Measurements from ENCODE around the gene OAS3.
"Not testable (repeated sequence)": the region's sequence is repeated elsewhere in the genome, so short reads cannot be mapped to it uniquely, and the experiment has no call there.

Gene OAS3, protein sequence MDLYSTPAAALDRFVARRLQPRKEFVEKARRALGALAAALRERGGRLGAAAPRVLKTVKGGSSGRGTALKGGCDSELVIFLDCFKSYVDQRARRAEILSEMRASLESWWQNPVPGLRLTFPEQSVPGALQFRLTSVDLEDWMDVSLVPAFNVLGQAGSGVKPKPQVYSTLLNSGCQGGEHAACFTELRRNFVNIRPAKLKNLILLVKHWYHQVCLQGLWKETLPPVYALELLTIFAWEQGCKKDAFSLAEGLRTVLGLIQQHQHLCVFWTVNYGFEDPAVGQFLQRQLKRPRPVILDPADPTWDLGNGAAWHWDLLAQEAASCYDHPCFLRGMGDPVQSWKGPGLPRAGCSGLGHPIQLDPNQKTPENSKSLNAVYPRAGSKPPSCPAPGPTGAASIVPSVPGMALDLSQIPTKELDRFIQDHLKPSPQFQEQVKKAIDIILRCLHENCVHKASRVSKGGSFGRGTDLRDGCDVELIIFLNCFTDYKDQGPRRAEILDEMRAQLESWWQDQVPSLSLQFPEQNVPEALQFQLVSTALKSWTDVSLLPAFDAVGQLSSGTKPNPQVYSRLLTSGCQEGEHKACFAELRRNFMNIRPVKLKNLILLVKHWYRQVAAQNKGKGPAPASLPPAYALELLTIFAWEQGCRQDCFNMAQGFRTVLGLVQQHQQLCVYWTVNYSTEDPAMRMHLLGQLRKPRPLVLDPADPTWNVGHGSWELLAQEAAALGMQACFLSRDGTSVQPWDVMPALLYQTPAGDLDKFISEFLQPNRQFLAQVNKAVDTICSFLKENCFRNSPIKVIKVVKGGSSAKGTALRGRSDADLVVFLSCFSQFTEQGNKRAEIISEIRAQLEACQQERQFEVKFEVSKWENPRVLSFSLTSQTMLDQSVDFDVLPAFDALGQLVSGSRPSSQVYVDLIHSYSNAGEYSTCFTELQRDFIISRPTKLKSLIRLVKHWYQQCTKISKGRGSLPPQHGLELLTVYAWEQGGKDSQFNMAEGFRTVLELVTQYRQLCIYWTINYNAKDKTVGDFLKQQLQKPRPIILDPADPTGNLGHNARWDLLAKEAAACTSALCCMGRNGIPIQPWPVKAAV

DNA sequence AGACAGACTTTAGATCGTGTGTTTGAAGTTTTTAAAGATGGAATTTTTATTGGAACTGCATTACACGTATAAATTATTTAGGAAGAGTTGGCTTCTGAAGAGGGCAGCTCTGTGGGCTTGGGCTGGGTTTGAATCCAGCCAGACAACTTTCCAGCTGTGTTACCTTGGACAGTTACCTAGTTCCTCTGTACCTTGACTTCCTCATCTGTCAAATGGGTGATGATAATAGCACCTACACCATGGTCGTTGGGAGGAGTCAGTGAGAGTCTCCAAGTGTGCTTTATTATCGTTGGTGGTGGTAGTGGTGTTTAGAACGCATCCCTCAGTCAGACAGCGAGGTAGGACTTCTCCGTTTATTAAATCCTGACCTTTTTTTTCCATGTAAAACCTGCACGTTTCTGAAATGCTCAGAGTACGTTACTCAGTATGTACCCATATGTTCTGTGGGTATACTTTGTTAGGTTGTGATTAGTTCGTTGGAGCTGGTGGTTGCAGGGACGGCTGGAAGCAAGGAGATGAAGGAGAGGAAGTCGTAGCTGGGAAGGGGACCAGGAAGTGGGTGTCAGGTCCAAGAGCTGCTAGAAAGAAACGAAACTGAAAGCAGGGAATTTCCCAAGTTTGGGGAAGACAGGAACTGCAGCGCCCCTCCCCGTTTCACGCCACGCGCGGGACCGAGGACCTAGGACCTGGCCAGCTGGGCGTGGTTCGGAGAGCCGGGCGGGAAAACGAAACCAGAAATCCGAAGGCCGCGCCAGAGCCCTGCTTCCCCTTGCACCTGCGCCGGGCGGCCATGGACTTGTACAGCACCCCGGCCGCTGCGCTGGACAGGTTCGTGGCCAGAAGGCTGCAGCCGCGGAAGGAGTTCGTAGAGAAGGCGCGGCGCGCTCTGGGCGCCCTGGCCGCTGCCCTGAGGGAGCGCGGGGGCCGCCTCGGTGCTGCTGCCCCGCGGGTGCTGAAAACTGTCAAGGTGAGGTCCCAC, at the start of gene OAS3:
Gene OAS3, plus strand, starts transcription at position 734 of the 979 bp plus-strand sequence. Its CDS starts 57 bp downstream, at position 791.
- DNase-seq (ENCODE audit: low spot score) = peak; percentile 67

- peak; percentile 37 for DNase-seq (ENCODE audit: low spot score)
Observed at GRCh38 chr12:112891093-112892024, 46.9 kb upstream of the OAS3 start.

- DNase-seq (ENCODE audit: low spot score) = no peak
Observed at GRCh38 chr12:112892856-112893255, 45.4 kb upstream of the OAS3 start.

DNA sequence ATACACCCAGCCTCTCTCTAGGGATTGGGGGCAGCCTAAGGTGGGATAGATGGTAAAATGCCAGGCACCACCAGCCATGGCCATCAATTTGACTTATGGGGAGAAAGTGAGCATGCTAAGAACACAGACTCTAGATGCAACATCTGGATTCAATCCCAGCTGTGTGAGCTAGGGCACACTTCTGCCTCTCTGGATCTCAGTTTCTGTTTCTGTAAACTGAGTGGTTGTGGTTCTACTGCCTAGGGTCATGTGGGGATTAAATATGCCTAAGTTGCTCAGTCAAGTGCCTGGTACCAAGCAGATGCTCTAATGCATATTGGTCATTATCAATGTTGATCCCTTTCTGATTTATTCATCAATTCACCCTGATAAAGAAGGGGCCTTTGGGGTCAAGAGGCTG, 44.1 kb upstream of the OAS3 start:
- DNase-seq (ENCODE audit: low spot score) = no peak

GRCh38 chr12:112898380-112898779, 39.9 kb upstream of the OAS3 start:
- no peak for DNase-seq (ENCODE audit: low spot score)

GRCh38 chr12:112900298-112901145, 37.8 kb upstream of the OAS3 start:
- peak; percentile 23 for DNase-seq (ENCODE audit: low spot score)

GRCh38 chr12:112901271-112901670, 37.0 kb upstream of the OAS3 start:
- DNase-seq (ENCODE audit: low spot score) = no peak

GRCh38 chr12:112904571-112904970, 33.7 kb upstream of the OAS3 start:
- DNase-seq (ENCODE audit: low spot score) = no peak

DNA sequence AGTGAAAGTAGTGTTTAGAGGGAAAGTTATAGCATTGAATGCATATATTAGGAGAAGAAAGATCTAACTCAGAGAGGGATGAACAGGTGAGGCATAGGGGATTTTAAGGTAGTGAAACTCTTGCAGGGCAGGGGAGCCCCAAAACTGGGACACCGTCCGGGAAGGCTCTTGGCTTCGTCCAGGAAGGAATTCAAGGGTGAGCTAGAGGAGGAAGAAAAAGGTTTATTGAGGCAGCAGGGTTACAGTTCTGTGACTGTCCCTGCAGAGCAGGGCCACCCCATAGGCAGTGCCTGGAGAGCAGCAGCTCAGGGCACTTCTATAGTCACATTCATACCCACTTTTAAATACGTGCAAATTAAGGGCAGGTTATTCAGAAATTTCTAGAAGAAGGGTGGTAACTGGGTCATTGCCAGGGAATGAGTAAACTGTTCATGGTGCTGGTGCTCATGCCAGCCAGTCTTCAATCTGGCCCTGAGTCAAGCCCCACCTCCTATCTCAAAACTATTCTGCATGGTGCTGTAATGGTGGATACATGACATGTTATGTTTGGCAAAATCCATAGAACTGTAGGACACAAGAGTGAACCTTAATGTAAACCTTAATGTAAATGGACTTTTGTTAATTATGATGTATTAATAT, 32.7 kb upstream of the OAS3 start:
- no peak for DNase-seq (ENCODE audit: low spot score)

- DNase-seq (ENCODE audit: low spot score) = peak; percentile 75
Observed at GRCh38 chr12:112906712-112907414, 31.4 kb upstream of the OAS3 start, which contains the start of gene OAS1. TSS of gene OAS1 (plus strand) at chr12:112906962. CDS start at chr12:112907040, 78 bp downstream.

- peak; percentile 37 for DNase-seq (ENCODE audit: low spot score)
Observed at GRCh38 chr12:112907415-112908157, 30.7 kb upstream of the OAS3 start.

DNA sequence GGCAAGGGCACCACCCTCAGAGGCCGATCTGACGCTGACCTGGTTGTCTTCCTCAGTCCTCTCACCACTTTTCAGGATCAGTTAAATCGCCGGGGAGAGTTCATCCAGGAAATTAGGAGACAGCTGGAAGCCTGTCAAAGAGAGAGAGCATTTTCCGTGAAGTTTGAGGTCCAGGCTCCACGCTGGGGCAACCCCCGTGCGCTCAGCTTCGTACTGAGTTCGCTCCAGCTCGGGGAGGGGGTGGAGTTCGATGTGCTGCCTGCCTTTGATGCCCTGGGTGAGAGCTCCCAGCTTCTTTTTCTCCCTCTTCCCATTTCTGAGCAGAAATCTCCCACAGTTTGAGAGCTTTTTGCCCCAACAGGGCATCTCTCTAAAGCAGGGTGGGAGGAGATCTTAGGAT, 29.7 kb upstream of the OAS3 start:
- DNase-seq (ENCODE audit: low spot score) = no peak

DNA sequence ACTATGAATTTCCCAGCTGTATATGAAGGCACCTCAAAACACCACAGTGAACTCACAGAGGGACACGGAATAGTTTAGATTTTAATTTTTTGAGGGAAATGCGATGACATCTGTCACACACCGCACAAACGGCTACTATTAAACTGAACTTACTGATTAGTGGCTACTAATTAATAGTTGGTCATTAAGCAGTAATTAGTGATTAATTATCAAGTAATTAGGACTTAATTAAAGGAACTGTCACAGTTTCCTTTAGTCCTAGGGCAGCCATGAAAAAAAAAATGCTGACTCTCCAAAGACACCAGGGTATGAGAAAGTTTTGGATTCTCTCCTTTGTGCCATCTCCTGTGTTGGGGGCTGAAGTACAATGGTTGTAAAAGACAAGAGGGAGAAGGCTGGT, 28.6 kb upstream of the OAS3 start:
- DNase-seq (ENCODE audit: low spot score) = no peak

- DNase-seq (ENCODE audit: low spot score) = no peak
Observed at GRCh38 chr12:112913038-112913688, 25.1 kb upstream of the OAS3 start.

DNA sequence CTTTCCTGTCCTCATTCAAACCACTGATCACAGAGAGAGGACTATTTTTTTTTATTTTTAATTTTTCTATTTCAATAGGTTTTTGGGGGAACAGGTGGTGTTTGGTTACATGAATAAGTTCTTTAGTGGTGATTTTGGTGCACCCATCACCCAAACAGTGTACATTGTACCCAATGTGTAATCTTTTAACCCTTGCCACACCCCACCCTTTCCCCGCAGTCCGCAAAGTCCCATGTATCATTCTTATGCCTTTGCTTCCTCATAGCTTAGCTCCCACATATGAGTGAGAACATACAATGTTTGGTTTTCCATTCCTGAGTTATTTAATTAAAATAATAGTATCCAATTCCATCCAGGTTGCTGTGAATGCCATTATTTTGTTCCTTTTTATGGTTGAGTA, 24.4 kb upstream of the OAS3 start:
- not testable (repeated sequence) for DNase-seq (ENCODE audit: low spot score)

GRCh38 chr12:112916270-112916669, 22.0 kb upstream of the OAS3 start:
- DNase-seq (ENCODE audit: low spot score) = no peak

DNA sequence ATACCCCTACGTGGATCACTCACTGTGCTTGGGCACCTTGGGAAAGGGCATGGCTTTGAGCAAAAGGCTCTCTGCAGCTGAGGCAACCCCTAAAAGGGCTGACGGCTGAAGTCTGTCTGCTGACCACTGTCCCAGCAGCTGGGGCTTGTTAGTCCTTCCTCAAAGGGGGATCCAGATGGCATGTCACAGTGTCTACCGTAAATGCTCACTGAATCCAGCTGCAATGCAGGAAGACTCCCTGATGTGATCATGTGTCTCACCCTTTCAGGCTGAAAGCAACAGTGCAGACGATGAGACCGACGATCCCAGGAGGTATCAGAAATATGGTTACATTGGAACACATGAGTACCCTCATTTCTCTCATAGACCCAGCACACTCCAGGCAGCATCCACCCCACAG, 19.2 kb upstream of the OAS3 start:
- DNase-seq (ENCODE audit: low spot score) = no peak
